K562 (cell line): ENCODE results near the gene ENO3. TPM values are rescaled to one million over a fixed set of nuclear protein-coding genes. Genes with fewer than 3 reads are reported as not detected.

Experiments
- BRF1 ChIP-seq: IDR thresholded peaks from 3 replicates; pipeline ENCODE4 v1.6.1; 2011; ENCODE audit warnings: borderline replicate concordance, mild to moderate bottlenecking; ENCODE audit not compliant: insufficient read length; ENCODE audit errors: extremely low read depth
- CEBPG ChIP-seq, 3 experiments: fragments of 200-800 bp in 1 of 3; sonication (Bioruptor generic) in 1 of 3; sonication (generic) in 1 of 3; formaldehyde crosslinking in 1 of 3; IDR thresholded peaks in 2 of 3; conservative IDR thresholded peaks in 1 of 3; 2 replicates each; pipeline versions ENCODE4 v1.6.1 to v1.8.0; 2016 to 2022; ENCODE audit warnings: missing compliant biosample characterization in 2 of 3, missing genetic modification characterization in 2 of 3, mild to moderate bottlenecking in 1 of 3, missing genetic modification reagents in 1 of 3
- DACH1 ChIP-seq: fragments of 450-650 bp; IDR thresholded peaks from 2 replicates; pipeline ENCODE4 v1.6.1; 2018; ENCODE audit not compliant: partially characterized antibody
- DIDO1 ChIP-seq: fragments of 450-650 bp; IDR thresholded peaks from 2 replicates; pipeline ENCODE4 v1.6.1; 2016; ENCODE audit warnings: low read depth, missing biosample characterization, missing genetic modification characterization
- PTBP1 ChIP-seq: fragments of 200-400 bp; formaldehyde crosslinking; IDR thresholded peaks from 2 replicates; pipeline ENCODE4 v1.6.1; 2017; ENCODE audit warnings: low read depth, low read length
- SMARCB1 ChIP-seq: IDR thresholded peaks from 2 replicates; pipeline ENCODE4 v1.6.1; 2011; ENCODE audit warnings: improper control_type of control experiment, low read depth; ENCODE audit not compliant: insufficient read length
- SRSF9 ChIP-seq: fragments of 200-400 bp; formaldehyde crosslinking; IDR thresholded peaks from 2 replicates; pipeline ENCODE4 v1.6.1; 2017; ENCODE audit warnings: low read depth, low read length, borderline replicate concordance
- STAG1 ChIP-seq: sonication (generic); formaldehyde crosslinking; IDR thresholded peaks from 2 replicates; pipeline ENCODE4 v1.5.0; 2020; ENCODE audit warnings: missing genetic modification reagents, borderline replicate concordance
- ZBTB1 ChIP-seq: sonication (generic); formaldehyde crosslinking; IDR thresholded peaks from 2 replicates; pipeline ENCODE4 v1.8.1; 2023; ENCODE audit warnings: missing genetic modification reagents, low read depth, mild to moderate bottlenecking, borderline replicate concordance
- ZKSCAN1 ChIP-seq: fragments of 150-350 bp; IDR thresholded peaks from 2 replicates; pipeline ENCODE4 v1.6.1; 2016; ENCODE audit warnings: low read depth, low read length
- ZNF146 ChIP-seq: IDR thresholded peaks from one replicate; pipeline ENCODE4 v1.6.1; 2018; ENCODE audit warnings: missing compliant biosample characterization; ENCODE audit not compliant: unreplicated experiment
- ZNF212 ChIP-seq: fragments of 450-650 bp; formaldehyde crosslinking; IDR thresholded peaks from 2 replicates; pipeline ENCODE4 v1.4.0; 2020; ENCODE audit warnings: mild to moderate bottlenecking
- polyA plus RNA-seq, 8 experiments: library from polyadenylated mRNA; depleted of rRNA in 4 of 8; stranded (reverse) in 5 of 8; unstranded in 3 of 8; fragments of >200 nt; fragmentation: Nextera tagmentation in 2 of 8; fragmentation: Illumina TruSeq in 1 of 8; extraction: Ambion mirVana in 2 of 8; extraction: Trizol in 1 of 8; gene quantifications; 2 replicates each; pipeline versions ENCODE4 v1.2.1 to v1.2.3, GENCODE V29; 2011 to 2014; ENCODE audit warnings: inconsistent platforms in 1 of 8, missing spikeins in 1 of 8
- total RNA-seq, 7 experiments: library from RNA; depleted of rRNA in 6 of 7; stranded (reverse); fragments of >200 nt in 6 of 7; fragmentation: Illumina TruSeq in 2 of 7; extraction: Trizol in 2 of 7; gene quantifications; 2 replicates each; pipeline versions ENCODE4 v1.2.1 to v1.2.3, GENCODE V29; 2011 to 2021; ENCODE audit warnings: low replicate concordance in 1 of 7
- TF ChIP-seq, protein P1 (sequence below): sonication (generic); formaldehyde crosslinking; IDR thresholded peaks from 2 replicates; pipeline ENCODE4 v1.8.0; 2022; ENCODE audit warnings: mild to moderate bottlenecking, missing genetic modification reagents, borderline replicate concordance
- TF ChIP-seq, protein P2 (sequence below): sonication (generic); formaldehyde crosslinking; IDR thresholded peaks from 2 replicates; pipeline ENCODE4 v1.9.0; 2022; ENCODE audit warnings: mild to moderate bottlenecking, missing genetic modification reagents
- TF ChIP-seq, protein P3 (sequence below), 2 experiments: fragments of 150-350 bp in 1 of 2; IDR thresholded peaks; 2 replicates each; pipeline ENCODE4 v1.6.1; 2012 to 2016; ENCODE audit warnings: low read depth in 2 of 2, low read length in 2 of 2, mild to moderate bottlenecking in 1 of 2, moderate library complexity in 1 of 2
- TF ChIP-seq, protein P4 (sequence below): fragments of 250-450 bp; sonication (Bioruptor Pico); IDR thresholded peaks from 2 replicates; pipeline ENCODE4 v1.9.0; 2021; ENCODE audit warnings: mild to moderate bottlenecking
- TF ChIP-seq, protein P5 (sequence below): IDR thresholded peaks from 2 replicates; pipeline ENCODE4 v1.6.1; 2012; ENCODE audit warnings: low read depth, low read length, improper control_type of control experiment, borderline replicate concordance
- TF ChIP-seq, protein P6 (sequence below): fragments of 250-450 bp; sonication (Bioruptor Pico); IDR thresholded peaks from 2 replicates; pipeline ENCODE4 v1.5.0; 2021

Gene ENO3
- total and polyA plus RNA-seq, 9 of the 15 experiments (the other 6 are each of a cell fraction or from before 2014, with no cell fraction given), result 5.7 to 17.2 (median 9.9) TPM

DNA sequence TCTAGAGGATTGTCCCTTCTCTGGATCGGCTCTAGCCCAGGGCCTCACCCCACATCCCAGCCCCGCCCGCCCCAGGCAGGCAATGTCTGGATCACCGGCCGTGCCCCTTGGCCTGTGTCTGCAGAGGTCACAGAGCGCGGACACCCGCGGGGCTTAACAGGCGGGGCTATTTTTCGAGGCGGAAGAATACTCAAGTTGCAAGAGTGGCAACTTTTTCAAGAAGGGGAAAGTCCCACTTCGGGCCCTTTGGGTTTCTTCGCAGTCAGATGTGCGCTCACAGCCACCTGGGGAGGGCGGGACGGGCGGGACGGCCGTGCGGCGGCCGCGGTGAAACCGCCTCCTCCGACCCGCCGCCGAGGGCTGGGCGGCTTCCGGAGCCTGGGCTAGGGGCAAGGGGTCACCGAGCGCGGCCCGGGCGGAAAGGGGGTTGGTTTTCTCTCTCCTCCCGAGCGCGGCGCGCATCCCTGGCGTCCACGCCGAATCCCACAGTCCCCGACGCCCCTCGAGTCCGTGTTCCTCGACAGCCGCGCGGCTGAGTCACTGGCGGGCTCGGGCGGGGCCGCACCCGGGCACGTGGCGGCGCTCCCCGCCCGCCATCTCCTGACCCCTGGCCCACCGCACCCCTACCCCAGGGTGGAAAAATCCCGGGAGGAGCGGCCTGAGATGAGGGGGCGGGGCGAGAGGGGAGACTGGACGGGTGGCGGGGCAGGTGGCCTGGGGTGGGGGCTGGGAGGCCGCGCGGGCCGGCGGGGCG lies 1.4 kb upstream of the ENO3 start (continued):
- TF ChIP-seq, protein P1, sequence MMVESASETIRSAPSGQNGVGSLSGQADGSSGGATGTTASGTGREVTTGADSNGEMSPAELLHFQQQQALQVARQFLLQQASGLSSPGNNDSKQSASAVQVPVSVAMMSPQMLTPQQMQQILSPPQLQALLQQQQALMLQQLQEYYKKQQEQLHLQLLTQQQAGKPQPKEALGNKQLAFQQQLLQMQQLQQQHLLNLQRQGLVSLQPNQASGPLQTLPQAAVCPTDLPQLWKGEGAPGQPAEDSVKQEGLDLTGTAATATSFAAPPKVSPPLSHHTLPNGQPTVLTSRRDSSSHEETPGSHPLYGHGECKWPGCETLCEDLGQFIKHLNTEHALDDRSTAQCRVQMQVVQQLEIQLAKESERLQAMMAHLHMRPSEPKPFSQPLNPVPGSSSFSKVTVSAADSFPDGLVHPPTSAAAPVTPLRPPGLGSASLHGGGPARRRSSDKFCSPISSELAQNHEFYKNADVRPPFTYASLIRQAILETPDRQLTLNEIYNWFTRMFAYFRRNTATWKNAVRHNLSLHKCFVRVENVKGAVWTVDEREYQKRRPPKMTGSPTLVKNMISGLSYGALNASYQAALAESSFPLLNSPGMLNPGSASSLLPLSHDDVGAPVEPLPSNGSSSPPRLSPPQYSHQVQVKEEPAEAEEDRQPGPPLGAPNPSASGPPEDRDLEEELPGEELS, result no peak
- TF ChIP-seq STAG1 (CRISPR knock-in tag), result no peak
- no peak for TF ChIP-seq SRSF9
- TF ChIP-seq DIDO1 (tag), result no peak
- no peak for TF ChIP-seq ZKSCAN1
- TF ChIP-seq, protein P2, sequence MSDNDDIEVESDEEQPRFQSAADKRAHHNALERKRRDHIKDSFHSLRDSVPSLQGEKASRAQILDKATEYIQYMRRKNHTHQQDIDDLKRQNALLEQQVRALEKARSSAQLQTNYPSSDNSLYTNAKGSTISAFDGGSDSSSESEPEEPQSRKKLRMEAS (CRISPR knock-in tag), result peak; percentile 87
- TF ChIP-seq ZBTB1, result no peak
- no peak for TF ChIP-seq BRF1
- TF ChIP-seq, protein P3, sequence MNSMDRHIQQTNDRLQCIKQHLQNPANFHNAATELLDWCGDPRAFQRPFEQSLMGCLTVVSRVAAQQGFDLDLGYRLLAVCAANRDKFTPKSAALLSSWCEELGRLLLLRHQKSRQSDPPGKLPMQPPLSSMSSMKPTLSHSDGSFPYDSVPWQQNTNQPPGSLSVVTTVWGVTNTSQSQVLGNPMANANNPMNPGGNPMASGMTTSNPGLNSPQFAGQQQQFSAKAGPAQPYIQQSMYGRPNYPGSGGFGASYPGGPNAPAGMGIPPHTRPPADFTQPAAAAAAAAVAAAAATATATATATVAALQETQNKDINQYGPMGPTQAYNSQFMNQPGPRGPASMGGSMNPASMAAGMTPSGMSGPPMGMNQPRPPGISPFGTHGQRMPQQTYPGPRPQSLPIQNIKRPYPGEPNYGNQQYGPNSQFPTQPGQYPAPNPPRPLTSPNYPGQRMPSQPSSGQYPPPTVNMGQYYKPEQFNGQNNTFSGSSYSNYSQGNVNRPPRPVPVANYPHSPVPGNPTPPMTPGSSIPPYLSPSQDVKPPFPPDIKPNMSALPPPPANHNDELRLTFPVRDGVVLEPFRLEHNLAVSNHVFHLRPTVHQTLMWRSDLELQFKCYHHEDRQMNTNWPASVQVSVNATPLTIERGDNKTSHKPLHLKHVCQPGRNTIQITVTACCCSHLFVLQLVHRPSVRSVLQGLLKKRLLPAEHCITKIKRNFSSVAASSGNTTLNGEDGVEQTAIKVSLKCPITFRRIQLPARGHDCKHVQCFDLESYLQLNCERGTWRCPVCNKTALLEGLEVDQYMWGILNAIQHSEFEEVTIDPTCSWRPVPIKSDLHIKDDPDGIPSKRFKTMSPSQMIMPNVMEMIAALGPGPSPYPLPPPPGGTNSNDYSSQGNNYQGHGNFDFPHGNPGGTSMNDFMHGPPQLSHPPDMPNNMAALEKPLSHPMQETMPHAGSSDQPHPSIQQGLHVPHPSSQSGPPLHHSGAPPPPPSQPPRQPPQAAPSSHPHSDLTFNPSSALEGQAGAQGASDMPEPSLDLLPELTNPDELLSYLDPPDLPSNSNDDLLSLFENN (IDR thresholded peaks at IDR 0.05; ENCODE audit: low read depth in 2 of 2, low read length in 2 of 2), result no peak
- TF ChIP-seq, protein P4, sequence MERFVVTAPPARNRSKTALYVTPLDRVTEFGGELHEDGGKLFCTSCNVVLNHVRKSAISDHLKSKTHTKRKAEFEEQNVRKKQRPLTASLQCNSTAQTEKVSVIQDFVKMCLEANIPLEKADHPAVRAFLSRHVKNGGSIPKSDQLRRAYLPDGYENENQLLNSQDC (CRISPR knock-in tag), result no peak
- no peak for TF ChIP-seq DACH1
- no peak for TF ChIP-seq ZNF146 (CRISPR knock-in tag)
- no peak for TF ChIP-seq CEBPG (CRISPR knock-in tag; IDR thresholded peaks at IDR 0.05)
- no peak for TF ChIP-seq CEBPG (tag; conservative IDR thresholded peaks at IDR 0.05 in 1 of 2, IDR thresholded peaks at IDR 0.05 in 1 of 2)
- no peak for TF ChIP-seq SMARCB1
- TF ChIP-seq, protein P5, sequence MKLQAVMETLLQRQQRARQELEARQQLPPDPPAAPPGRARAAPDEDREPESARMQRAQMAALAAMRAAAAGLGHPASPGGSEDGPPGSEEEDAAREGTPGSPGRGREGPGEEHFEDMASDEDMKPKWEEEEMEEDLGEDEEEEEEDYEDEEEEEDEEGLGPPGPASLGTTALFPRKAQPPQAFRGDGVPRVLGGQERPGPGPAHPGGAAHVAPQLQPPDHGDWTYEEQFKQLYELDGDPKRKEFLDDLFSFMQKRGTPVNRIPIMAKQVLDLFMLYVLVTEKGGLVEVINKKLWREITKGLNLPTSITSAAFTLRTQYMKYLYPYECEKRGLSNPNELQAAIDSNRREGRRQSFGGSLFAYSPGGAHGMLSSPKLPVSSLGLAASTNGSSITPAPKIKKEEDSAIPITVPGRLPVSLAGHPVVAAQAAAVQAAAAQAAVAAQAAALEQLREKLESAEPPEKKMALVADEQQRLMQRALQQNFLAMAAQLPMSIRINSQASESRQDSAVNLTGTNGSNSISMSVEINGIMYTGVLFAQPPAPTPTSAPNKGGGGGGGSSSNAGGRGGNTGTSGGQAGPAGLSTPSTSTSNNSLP, result no peak
- no peak for TF ChIP-seq PTBP1
- TF ChIP-seq ZNF212, result no peak
- TF ChIP-seq, protein P6, sequence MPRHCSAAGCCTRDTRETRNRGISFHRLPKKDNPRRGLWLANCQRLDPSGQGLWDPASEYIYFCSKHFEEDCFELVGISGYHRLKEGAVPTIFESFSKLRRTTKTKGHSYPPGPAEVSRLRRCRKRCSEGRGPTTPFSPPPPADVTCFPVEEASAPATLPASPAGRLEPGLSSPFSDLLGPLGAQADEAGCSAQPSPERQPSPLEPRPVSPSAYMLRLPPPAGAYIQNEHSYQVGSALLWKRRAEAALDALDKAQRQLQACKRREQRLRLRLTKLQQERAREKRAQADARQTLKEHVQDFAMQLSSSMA (CRISPR knock-in tag), result no peak
